K562 (cell line): ENCODE measurements around the gene NAPA. TPM values are rescaled to one million over a fixed set of nuclear protein-coding genes. Genes with fewer than 3 reads are reported as not detected.

ENCODE experiments used
- ATAC-seq: fragments of 200-7000 bp; cut with Tn5 transposase; 3 replicates; pipeline ENCODE4 v1.9.1; 2020; ENCODE audit warnings: moderate library complexity
- BruUV-seq: library from RNA; stranded (reverse); fragments of 400-500 nt; replicated peaks from 2 replicates; lab custom pipeline; 2021; lab: Mats Ljungman, UMichigan
- CTCF ChIA-PET: fragments of 300-600 bp; formaldehyde crosslinking; extraction: SDS; loops from one replicate; lab custom pipeline; 2021; ENCODE audit warnings: low intra/inter-chr PET ratio; lab: Yijun Ruan, JAX
- POLR2A ChIA-PET: fragments of 300-600, 350-650 bp; sonication (Branson Sonifier 250); formaldehyde crosslinking; extraction: SDS; loops from one replicate; lab custom pipeline; 2021; ENCODE audit warnings: antibody characterized with exemption, inconsistent platforms; lab: Yijun Ruan, JAX
- DNase-seq, 4 experiments: peaks; one replicate each; pipeline versions ENCODE4 v3.0.0 to v3.0.0-alpha.2; 2011 to 2018; ENCODE audit warnings: low spot score in 3 of 4, mixed read lengths in 3 of 4; ENCODE audit errors: extremely low read depth in 1 of 4
- FAIRE-seq: peaks from 2 replicates; lab custom pipeline; 2011; peaks lifted over from hg19 to GRCh38; lab: Jason Lieb, UNC
- H2AFZ ChIP-seq: 2 replicates; pipeline ENCODE4 v1.6.0; 2011; ENCODE audit warnings: low read depth, low read length, control low read depth, inconsistent platforms
- H3K27ac ChIP-seq: fragments of 200-600 bp; 3 replicates; pipeline ENCODE4 v1.8.0; 2011; ENCODE audit warnings: low read depth, mild to moderate bottlenecking, control low read depth, inconsistent platforms, low read length, moderate library complexity, mixed read lengths; ENCODE audit errors: extremely low read depth
- H3K27me3 ChIP-seq, 2 experiments: fragments of 300-600 bp in 1 of 2; 2 replicates in 1 of 2; 3 replicates in 1 of 2; pipeline versions ENCODE4 v1.6.0 to v1.8.0; 2011; ENCODE audit warnings: inconsistent platforms in 2 of 2, low read length in 2 of 2, mild to moderate bottlenecking in 1 of 2, mixed read lengths in 1 of 2, moderate library complexity in 1 of 2; ENCODE audit not compliant: control insufficient read depth in 2 of 2, insufficient read depth in 2 of 2
- H3K36me3 ChIP-seq: fragments of 300-600 bp; 3 replicates; pipeline ENCODE4 v1.8.0; 2011; ENCODE audit warnings: mild to moderate bottlenecking, low read length, inconsistent platforms; ENCODE audit not compliant: control insufficient read depth, insufficient read depth
- H3K4me1 ChIP-seq, 2 experiments: fragments of 200-600 bp in 1 of 2; replicated peaks in 1 of 2; 2 replicates in 1 of 2; 3 replicates in 1 of 2; pipeline versions ENCODE4 v1.5.1 to v1.8.0; 2011; ENCODE audit warnings: inconsistent platforms in 2 of 2, low read length in 2 of 2, mild to moderate bottlenecking in 1 of 2, mixed read lengths in 1 of 2, moderate library complexity in 1 of 2; ENCODE audit not compliant: control insufficient read depth in 2 of 2, insufficient read depth in 2 of 2
- H3K4me2 ChIP-seq: 2 replicates; pipeline ENCODE4 v1.6.1; 2011; ENCODE audit warnings: low read length, control low read depth, inconsistent platforms, mixed read lengths; ENCODE audit not compliant: insufficient read depth
- H3K4me3 ChIP-seq: fragments of 200-600 bp; sonication (generic), shearing (Covaris generic); 2 replicates; pipeline ENCODE4 v1.5.1; 2016; ENCODE audit warnings: control low read depth, inconsistent platforms
- H3K79me2 ChIP-seq: fragments of 200-600 bp; 3 replicates; pipeline ENCODE4 v1.8.0; 2011; ENCODE audit warnings: low read length, inconsistent platforms; ENCODE audit not compliant: control insufficient read depth, insufficient read depth
- H3K9ac ChIP-seq, 2 experiments: 2 replicates each; pipeline versions ENCODE4 v1.6.0 to v1.6.1; 2011; ENCODE audit warnings: low read depth in 2 of 2, low read length in 2 of 2, control low read depth in 1 of 2, inconsistent platforms in 1 of 2, mild to moderate bottlenecking in 1 of 2, mixed read lengths in 1 of 2; ENCODE audit not compliant: insufficient read depth in 1 of 2
- H3K9me1 ChIP-seq: one replicate; pipeline ENCODE4 v1.6.0; 2011; ENCODE audit warnings: inconsistent platforms, mild to moderate bottlenecking, low read length, moderate library complexity; ENCODE audit not compliant: control insufficient read depth, insufficient read depth
- H3K9me3 ChIP-seq: replicated peaks from 2 replicates; pipeline ENCODE4 v1.5.1; 2011; ENCODE audit warnings: low read depth, low read length, inconsistent platforms; ENCODE audit not compliant: control insufficient read depth, insufficient read depth
- H4K20me1 ChIP-seq: replicated peaks from 2 replicates; pipeline ENCODE4 v1.6.1; 2011; ENCODE audit warnings: low read length, inconsistent platforms, mixed read lengths; ENCODE audit not compliant: control insufficient read depth, insufficient read depth
- ATF7 ChIP-seq: fragments of 450-650 bp; IDR thresholded peaks from 2 replicates; pipeline ENCODE4 v1.7.1; 2014; ENCODE audit warnings: mild to moderate bottlenecking, moderate library complexity
- CBFB ChIP-seq: sonication (generic); formaldehyde crosslinking; IDR thresholded peaks from 2 replicates; pipeline ENCODE4 v1.4.0; 2020; ENCODE audit warnings: mild to moderate bottlenecking, missing genetic modification reagents
- CBX8 ChIP-seq: fragments of 200-600 bp; sonication (generic); IDR thresholded peaks from 2 replicates; pipeline ENCODE4 v1.6.1; 2012; ENCODE audit warnings: borderline replicate concordance, mixed run types, low read depth, mild to moderate bottlenecking, moderate library complexity, mixed read lengths, low read length, control low read depth, inconsistent platforms; ENCODE audit not compliant: poor library complexity, severe bottlenecking; ENCODE audit errors: extremely low read depth
- DPF2 ChIP-seq: fragments of 450-650 bp; IDR thresholded peaks from 2 replicates; pipeline ENCODE4 v1.6.1; 2016
- PRMT5 ChIP-seq: sonication (generic); formaldehyde crosslinking; IDR thresholded peaks from 2 replicates; pipeline ENCODE4 v1.5.0; 2020; ENCODE audit warnings: missing genetic modification reagents
- SMARCA4 ChIP-seq: fragments of 450-650 bp; IDR thresholded peaks from 2 replicates; pipeline ENCODE4 v1.6.1; 2016
- ZEB2 ChIP-seq: fragments of 450-650 bp; IDR thresholded peaks from 2 replicates; pipeline ENCODE4 v1.6.1; 2016
- WGBS: fragments of 100-300 bp; shearing (Covaris generic); methylation state at CpG from one replicate; pipeline ENCODE4 v1.1.6; 2016; ENCODE audit warnings: low coverage, mixed read lengths; ENCODE audit not compliant: insufficient coverage; ENCODE audit errors: missing lambda C conversion rate; 5-methylcytosine and 5-hydroxymethylcytosine counted together
- in situ Hi-C: fragments of 300-500 bp; cut with MboI; formaldehyde crosslinking; loops from 4 replicates; pipeline ENCODE4 v1.15.0; 2018; ENCODE audit warnings: inconsistent platforms, mixed read lengths
- intact Hi-C: fragments of 100-400 bp; cut with micrococcal nuclease; formaldehyde crosslinking; loops from 2 replicates; pipeline ENCODE4 v1.14.2; 2022
- polyA plus RNA-seq, 8 experiments: library from polyadenylated mRNA; depleted of rRNA in 4 of 8; stranded (reverse) in 5 of 8; unstranded in 3 of 8; fragments of >200 nt; fragmentation: Nextera tagmentation in 2 of 8; fragmentation: Illumina TruSeq in 1 of 8; extraction: Ambion mirVana in 2 of 8; extraction: Trizol in 1 of 8; gene quantifications; 2 replicates each; pipeline versions ENCODE4 v1.2.1 to v1.2.3, GENCODE V29; 2011 to 2014; ENCODE audit warnings: inconsistent platforms in 1 of 8, missing spikeins in 1 of 8
- total RNA-seq, 7 experiments: library from RNA; depleted of rRNA in 6 of 7; stranded (reverse); fragments of >200 nt in 6 of 7; fragmentation: Illumina TruSeq in 2 of 7; extraction: Trizol in 2 of 7; gene quantifications; 2 replicates each; pipeline versions ENCODE4 v1.2.1 to v1.2.3, GENCODE V29; 2011 to 2021; ENCODE audit warnings: low replicate concordance in 1 of 7
- TF ChIP-seq, protein P1 (sequence below): fragments of 450-650 bp; formaldehyde crosslinking; conservative IDR thresholded peaks from 2 replicates; pipeline ENCODE4 v1.4.0; 2022; ENCODE audit warnings: mild to moderate bottlenecking, missing genetic modification characterization
- TF ChIP-seq, protein P2 (sequence below): fragments of 450-650 bp; formaldehyde crosslinking; IDR thresholded peaks from 2 replicates; pipeline ENCODE4 v1.4.0; 2022; ENCODE audit warnings: mild to moderate bottlenecking, moderate library complexity
- TF ChIP-seq, protein P3 (sequence below): sonication (generic); formaldehyde crosslinking; IDR thresholded peaks from 2 replicates; pipeline ENCODE4 v1.9.0; 2022; ENCODE audit warnings: mild to moderate bottlenecking, missing genetic modification reagents
- TF ChIP-seq, protein P4 (sequence below): sonication (generic); formaldehyde crosslinking; IDR thresholded peaks from 2 replicates; pipeline ENCODE4 v1.8.1; 2023; ENCODE audit warnings: missing genetic modification reagents, mild to moderate bottlenecking, borderline replicate concordance
- TF ChIP-seq, protein P5 (sequence below): fragments of 450-650 bp; formaldehyde crosslinking; IDR thresholded peaks from 2 replicates; pipeline ENCODE4 v1.4.0; 2022; ENCODE audit warnings: missing genetic modification characterization
- TF ChIP-seq, protein P6 (sequence below): fragments of 250-450 bp; sonication (Bioruptor Pico); IDR thresholded peaks from 2 replicates; pipeline ENCODE4 v1.8.0; 2022; ENCODE audit warnings: moderate library complexity, mild to moderate bottlenecking, inconsistent platforms

Gene NAPA
- total and polyA plus RNA-seq, 9 of the 15 experiments (the other 6 are each of a cell fraction or from before 2014, with no cell fraction given), result 5.4 to 98.6 (median 77.5) TPM

DNA sequence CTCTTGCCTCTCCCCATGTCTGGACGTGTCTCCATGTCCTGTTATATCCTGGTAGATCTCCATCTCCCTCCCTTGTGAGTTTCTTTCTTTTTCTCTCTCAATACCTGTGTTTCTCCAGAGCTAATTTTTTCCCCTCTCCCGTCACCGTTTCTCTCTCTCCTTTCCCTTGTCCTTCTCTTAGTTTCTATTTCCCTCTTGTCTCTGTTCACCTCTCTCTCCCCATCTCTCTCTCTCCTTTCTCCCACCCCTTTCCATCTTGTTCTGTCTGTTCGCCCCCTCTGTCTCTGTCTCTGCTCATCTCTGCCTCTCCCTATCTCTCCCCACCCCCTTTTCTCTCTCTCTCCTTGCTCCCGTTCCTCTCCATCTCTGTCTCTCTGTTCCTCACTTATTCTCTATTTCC is 56.2 kb downstream of the NAPA start:
- Histone ChIP-seq H3K36me3 (no peaks in the 10 kb centered on the region), H3K4me1 (peaks cover 0 to 9% of the 10 kb centered on the region in 2 experiments; a peak in 1 of 5 replicates), H2AFZ (no peak overlapping the region), H3K4me2 (no peak overlapping the region), H3K27me3 (peaks cover 22 to 49% of the 10 kb centered on the region in 2 experiments), H3K4me3 (no peak overlapping the region), H3K9me1 (no peaks in the 10 kb centered on the region), H3K9me3 (no peaks in the 10 kb centered on the region), H3K9ac (no peak overlapping the region), H3K79me2 (no peaks in the 10 kb centered on the region), H4K20me1 (no peaks in the 10 kb centered on the region), H3K27ac (no peak overlapping the region)
- BruUV-seq, result no TSS peak
- FAIRE-seq (no peak), ATAC-seq (no peak), DNase-seq (no peak)
- ChIA-PET POLR2A (interaction anchor here (0.9 kb wide), 1 partner anchor 11 kb away, joined by 7 read pairs; no protein-coding TSS in a partner anchor), CTCF (no interaction called here)
- in situ Hi-C loops (no loop called here), intact Hi-C loops (no loop called here)
- 3% methylated on average over 4 of the region's 5 CpGs for WGBS
- TF ChIP-seq, protein P1, sequence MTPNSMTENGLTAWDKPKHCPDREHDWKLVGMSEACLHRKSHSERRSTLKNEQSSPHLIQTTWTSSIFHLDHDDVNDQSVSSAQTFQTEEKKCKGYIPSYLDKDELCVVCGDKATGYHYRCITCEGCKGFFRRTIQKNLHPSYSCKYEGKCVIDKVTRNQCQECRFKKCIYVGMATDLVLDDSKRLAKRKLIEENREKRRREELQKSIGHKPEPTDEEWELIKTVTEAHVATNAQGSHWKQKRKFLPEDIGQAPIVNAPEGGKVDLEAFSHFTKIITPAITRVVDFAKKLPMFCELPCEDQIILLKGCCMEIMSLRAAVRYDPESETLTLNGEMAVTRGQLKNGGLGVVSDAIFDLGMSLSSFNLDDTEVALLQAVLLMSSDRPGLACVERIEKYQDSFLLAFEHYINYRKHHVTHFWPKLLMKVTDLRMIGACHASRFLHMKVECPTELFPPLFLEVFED (CRISPR knock-in tag), result no peak
- TF ChIP-seq, protein P2, sequence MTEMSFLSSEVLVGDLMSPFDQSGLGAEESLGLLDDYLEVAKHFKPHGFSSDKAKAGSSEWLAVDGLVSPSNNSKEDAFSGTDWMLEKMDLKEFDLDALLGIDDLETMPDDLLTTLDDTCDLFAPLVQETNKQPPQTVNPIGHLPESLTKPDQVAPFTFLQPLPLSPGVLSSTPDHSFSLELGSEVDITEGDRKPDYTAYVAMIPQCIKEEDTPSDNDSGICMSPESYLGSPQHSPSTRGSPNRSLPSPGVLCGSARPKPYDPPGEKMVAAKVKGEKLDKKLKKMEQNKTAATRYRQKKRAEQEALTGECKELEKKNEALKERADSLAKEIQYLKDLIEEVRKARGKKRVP, result no peak
- TF ChIP-seq DPF2 (no peak), CBFB (CRISPR knock-in tag) (no peak), ATF7 (no peak), CBX8 (no peak), SMARCA4 (no peak), PRMT5 (CRISPR knock-in tag) (no peak), ZEB2 (no peak)
- TF ChIP-seq, protein P3, sequence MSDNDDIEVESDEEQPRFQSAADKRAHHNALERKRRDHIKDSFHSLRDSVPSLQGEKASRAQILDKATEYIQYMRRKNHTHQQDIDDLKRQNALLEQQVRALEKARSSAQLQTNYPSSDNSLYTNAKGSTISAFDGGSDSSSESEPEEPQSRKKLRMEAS, result no peak
- TF ChIP-seq, protein P4, sequence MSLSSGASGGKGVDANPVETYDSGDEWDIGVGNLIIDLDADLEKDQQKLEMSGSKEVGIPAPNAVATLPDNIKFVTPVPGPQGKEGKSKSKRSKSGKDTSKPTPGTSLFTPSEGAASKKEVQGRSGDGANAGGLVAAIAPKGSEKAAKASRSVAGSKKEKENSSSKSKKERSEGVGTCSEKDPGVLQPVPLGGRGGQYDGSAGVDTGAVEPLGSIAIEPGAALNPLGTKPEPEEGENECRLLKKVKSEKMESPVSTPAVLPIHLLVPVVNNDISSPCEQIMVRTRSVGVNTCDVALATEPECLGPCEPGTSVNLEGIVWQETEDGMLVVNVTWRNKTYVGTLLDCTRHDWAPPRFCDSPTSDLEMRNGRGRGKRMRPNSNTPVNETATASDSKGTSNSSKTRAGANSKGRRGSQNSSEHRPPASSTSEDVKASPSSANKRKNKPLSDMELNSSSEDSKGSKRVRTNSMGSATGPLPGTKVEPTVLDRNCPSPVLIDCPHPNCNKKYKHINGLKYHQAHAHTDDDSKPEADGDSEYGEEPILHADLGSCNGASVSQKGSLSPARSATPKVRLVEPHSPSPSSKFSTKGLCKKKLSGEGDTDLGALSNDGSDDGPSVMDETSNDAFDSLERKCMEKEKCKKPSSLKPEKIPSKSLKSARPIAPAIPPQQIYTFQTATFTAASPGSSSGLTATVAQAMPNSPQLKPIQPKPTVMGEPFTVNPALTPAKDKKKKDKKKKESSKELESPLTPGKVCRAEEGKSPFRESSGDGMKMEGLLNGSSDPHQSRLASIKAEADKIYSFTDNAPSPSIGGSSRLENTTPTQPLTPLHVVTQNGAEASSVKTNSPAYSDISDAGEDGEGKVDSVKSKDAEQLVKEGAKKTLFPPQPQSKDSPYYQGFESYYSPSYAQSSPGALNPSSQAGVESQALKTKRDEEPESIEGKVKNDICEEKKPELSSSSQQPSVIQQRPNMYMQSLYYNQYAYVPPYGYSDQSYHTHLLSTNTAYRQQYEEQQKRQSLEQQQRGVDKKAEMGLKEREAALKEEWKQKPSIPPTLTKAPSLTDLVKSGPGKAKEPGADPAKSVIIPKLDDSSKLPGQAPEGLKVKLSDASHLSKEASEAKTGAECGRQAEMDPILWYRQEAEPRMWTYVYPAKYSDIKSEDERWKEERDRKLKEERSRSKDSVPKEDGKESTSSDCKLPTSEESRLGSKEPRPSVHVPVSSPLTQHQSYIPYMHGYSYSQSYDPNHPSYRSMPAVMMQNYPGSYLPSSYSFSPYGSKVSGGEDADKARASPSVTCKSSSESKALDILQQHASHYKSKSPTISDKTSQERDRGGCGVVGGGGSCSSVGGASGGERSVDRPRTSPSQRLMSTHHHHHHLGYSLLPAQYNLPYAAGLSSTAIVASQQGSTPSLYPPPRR, result no peak
- TF ChIP-seq, protein P5, sequence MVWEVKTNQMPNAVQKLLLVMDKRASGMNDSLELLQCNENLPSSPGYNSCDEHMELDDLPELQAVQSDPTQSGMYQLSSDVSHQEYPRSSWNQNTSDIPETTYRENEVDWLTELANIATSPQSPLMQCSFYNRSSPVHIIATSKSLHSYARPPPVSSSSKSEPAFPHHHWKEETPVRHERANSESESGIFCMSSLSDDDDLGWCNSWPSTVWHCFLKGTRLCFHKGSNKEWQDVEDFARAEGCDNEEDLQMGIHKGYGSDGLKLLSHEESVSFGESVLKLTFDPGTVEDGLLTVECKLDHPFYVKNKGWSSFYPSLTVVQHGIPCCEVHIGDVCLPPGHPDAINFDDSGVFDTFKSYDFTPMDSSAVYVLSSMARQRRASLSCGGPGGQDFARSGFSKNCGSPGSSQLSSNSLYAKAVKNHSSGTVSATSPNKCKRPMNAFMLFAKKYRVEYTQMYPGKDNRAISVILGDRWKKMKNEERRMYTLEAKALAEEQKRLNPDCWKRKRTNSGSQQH, result no peak
- TF ChIP-seq, protein P6, sequence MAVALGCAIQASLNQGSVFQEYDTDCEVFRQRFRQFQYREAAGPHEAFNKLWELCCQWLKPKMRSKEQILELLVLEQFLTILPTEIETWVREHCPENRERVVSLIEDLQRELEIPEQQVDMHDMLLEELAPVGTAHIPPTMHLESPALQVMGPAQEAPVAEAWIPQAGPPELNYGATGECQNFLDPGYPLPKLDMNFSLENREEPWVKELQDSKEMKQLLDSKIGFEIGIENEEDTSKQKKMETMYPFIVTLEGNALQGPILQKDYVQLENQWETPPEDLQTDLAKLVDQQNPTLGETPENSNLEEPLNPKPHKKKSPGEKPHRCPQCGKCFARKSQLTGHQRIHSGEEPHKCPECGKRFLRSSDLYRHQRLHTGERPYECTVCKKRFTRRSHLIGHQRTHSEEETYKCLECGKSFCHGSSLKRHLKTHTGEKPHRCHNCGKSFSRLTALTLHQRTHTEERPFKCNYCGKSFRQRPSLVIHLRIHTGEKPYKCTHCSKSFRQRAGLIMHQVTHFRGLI, result no peak
